GM13977 (cell line): ENCODE measurements around the gene LRRC26.
"Not testable (repeated sequence)": the region's sequence is repeated elsewhere in the genome, so short reads cannot be mapped to it uniquely, and the experiment has no call there.

Experiments used
- DNase-seq: peaks from one replicate; pipeline ENCODE4 v3.0.0; 2012; ENCODE audit warnings: low spot score
- in situ Hi-C: fragments of 300-500 bp; cut with MboI; formaldehyde crosslinking; loops from one replicate; pipeline ENCODE4 v1.12.0; 2022; ENCODE audit warnings: low sequenced_read_pairs, low pct_unique_long_range_greater_than_20kb, mixed read lengths, inconsistent platforms; ENCODE audit not compliant: unreplicated experiment
- TF ChIP-seq, protein P1 (sequence below): IDR thresholded peaks from 2 replicates; pipeline ENCODE4 v1.5.1; 2012; ENCODE audit warnings: mild to moderate bottlenecking, control low read depth; ENCODE audit not compliant: insufficient read depth; ENCODE audit errors: extremely low read depth, missing control alignments

The LRRC26 gene

DNA sequence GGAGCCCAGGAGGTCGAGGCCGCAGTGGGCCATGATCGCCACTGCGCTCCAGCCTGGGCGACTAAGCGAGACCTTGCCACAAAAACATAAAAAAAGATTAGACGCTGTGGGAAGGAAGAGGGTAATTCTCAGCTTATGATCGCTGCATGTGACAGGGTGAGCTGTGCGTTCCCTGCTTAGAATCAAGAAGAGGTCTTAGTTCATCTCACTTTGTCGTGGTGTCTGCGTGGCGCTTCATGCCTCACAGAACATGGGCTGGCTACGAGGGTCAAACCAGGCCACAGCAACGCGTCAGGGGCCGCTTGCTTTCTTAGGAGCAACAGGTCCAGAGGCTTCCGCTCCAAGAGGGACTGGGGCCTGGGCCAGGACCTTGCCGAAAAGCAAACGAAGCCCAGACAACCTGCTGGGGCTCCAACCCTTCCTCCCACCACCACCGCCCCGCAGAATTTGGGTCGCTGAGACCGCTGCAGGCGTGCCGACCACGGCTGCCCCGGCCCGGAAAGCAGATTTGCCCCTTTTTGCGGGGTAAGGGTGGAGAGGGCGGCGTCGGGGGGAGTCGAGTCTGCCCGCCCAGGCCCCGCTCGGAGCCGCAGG is 40.9 kb downstream of the LRRC26 start:
- no peak for DNase-seq
- in situ Hi-C loops = loop anchor here (10.0 kb wide), 1 partner anchor 96 kb away; the partner anchor contains the start of genes CYSRT1, RNF208 and RNF224
- TF ChIP-seq, protein P1, sequence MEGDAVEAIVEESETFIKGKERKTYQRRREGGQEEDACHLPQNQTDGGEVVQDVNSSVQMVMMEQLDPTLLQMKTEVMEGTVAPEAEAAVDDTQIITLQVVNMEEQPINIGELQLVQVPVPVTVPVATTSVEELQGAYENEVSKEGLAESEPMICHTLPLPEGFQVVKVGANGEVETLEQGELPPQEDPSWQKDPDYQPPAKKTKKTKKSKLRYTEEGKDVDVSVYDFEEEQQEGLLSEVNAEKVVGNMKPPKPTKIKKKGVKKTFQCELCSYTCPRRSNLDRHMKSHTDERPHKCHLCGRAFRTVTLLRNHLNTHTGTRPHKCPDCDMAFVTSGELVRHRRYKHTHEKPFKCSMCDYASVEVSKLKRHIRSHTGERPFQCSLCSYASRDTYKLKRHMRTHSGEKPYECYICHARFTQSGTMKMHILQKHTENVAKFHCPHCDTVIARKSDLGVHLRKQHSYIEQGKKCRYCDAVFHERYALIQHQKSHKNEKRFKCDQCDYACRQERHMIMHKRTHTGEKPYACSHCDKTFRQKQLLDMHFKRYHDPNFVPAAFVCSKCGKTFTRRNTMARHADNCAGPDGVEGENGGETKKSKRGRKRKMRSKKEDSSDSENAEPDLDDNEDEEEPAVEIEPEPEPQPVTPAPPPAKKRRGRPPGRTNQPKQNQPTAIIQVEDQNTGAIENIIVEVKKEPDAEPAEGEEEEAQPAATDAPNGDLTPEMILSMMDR = no peak

DNA sequence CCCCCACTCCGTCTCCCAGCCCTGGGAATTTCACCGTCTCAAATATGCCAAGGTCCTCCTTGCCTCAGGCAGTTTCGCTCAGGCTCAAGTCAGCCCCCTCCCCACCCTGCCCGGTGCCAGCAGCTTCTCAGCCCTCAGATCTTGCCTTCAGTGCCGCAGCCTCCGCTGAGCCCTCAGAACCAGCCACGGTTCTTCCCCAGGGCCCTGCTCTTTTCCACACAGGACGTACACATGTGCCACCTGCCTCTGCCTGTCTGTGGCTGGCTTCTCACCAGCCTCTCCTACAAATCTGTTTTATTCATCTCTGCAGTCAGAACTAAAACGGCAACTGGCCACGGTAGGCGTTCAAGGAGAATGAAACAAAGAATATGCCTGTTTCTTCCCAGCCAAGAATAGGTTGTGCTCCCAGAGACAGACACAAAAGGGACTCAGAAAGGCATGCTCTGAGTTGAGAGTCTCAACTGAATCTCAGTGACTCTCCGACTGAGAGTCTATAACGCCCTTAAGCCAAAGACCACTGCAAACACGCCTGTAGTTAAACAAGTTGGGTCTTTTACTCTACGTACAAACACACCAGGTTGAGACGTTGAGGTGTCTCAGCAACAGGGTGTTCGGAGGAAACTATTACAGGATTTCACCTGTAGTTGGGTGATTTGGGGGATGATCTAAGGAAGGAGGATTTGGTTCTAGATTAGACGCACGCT is 41.5 kb downstream of the LRRC26 start:
- no peak for DNase-seq
- in situ Hi-C loops = loop anchor here (10.0 kb wide), 1 partner anchor 96 kb away; the partner anchor contains the start of genes CYSRT1, RNF208 and RNF224
- TF ChIP-seq, protein P1 = no peak

DNA sequence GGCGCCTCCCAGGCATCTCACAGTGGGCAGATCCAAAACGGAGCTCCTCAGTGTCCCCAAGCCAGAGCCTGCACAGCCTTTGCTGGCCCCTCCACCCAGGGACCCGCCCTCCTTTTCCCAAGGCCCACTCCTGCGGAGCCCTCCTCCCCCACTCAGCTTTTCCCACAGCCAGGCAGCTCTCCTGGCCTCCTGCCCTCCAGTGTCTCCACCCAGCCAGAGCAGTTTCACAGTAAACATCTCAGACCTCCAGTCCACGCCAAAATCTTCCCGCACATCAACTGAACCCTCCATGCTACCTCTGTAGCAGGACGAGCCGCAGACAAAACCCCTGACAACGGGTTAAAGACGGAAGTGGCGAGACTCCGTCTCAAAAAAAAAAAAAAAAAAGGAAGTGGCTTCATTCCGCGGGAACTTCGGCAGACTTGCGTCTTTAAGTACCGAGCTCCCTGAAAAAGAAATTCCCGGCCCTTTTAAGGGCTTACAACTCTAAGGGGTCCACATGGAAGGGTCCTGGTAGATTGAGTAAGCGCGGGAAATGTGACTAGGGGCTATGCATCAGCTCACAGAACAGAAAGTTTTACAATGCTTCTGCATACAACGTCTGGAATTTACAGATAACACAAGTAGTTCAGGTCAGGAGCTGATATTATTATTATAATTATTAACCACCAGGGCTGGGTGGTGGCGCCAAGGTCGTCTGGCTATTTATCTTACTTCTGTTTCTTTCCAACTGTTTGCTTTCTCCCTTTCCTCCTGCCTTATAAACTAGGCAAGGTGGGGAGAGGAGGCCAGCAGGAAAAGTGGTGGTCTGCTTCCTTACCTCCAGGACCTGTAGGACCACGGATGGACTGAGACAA is 42.3 kb downstream of the LRRC26 start:
- in situ Hi-C loops = loop anchor here (10.0 kb wide), 1 partner anchor 97 kb away; the partner anchor contains the start of genes CYSRT1, RNF208 and RNF224
- TF ChIP-seq, protein P1 = no peak
- no peak for DNase-seq

DNA sequence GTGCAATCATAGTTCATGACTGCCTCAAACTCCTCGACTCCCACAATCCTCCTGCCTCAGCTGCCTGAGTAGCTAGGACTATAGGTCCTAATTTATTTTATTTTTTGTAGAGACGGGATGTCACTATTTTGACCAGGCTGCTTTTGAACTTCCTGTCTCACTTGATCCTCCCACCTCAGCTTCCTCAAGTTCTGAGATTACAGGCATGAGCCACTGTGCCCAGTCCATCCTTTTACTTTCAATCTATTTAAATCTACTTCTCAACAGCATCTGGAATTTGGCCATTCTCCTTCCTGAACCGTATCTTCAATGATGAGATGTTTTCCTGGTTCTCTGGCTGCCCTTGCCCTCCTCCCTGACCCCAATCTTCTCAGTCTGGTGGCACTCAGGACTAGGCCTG is 43.1 kb downstream of the LRRC26 start:
- in situ Hi-C loops = loop anchor here (10.0 kb wide), 1 partner anchor 98 kb away; the partner anchor contains the start of genes CYSRT1, RNF208 and RNF224
- no peak for DNase-seq
- TF ChIP-seq, protein P1 = no peak

DNA sequence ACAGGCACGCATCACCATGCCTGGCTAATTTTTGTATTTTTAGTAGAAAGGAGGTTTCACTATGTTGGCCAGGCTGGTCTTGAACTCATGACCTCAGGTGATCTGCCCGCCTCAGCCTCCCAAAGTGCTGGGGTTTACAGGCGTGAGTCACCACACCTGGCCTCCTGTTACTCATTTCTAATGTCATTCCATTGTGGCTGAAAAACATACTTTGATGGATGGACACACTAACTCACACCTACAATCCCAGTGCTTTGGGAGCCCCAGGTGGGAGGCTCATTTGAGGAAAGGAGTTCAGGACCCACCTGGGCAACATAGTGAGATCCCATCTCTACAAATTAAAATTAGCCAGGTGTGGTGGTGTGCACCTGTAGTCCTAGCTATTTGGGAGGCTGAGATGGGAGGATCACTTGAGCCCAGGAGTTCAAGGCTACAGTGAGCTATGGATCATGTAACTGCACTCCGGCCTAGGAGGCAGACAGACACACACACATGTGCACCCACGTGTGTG is 45.8 kb downstream of the LRRC26 start:
- in situ Hi-C loops = loop anchor here (10.0 kb wide), 1 partner anchor 101 kb away; the partner anchor contains the start of genes CYSRT1, RNF208 and RNF224
- DNase-seq = not testable (repeated sequence)

DNA sequence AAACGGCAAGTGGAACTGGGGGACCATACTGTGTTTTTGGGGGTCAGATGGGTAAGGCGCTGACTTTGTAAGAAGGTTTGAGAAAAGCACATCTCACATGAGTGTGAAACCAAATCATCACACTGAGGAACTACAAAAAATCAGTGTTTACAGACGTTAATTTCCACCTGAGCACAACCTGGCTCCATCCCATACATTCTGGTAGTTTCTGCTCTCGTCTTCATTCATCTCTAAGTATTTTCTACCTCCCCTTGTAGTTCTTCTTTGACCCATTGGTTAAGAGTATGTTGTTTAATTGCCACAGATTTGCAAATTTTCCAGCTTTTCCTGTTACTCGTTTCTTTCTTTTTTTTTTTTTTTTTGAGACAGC is 46.4 kb downstream of the LRRC26 start:
- TF ChIP-seq, protein P1 = no peak
- no peak for DNase-seq
- in situ Hi-C loops = loop anchor here (10.0 kb wide), 1 partner anchor 101 kb away; the partner anchor contains the start of genes CYSRT1, RNF208 and RNF224

DNA sequence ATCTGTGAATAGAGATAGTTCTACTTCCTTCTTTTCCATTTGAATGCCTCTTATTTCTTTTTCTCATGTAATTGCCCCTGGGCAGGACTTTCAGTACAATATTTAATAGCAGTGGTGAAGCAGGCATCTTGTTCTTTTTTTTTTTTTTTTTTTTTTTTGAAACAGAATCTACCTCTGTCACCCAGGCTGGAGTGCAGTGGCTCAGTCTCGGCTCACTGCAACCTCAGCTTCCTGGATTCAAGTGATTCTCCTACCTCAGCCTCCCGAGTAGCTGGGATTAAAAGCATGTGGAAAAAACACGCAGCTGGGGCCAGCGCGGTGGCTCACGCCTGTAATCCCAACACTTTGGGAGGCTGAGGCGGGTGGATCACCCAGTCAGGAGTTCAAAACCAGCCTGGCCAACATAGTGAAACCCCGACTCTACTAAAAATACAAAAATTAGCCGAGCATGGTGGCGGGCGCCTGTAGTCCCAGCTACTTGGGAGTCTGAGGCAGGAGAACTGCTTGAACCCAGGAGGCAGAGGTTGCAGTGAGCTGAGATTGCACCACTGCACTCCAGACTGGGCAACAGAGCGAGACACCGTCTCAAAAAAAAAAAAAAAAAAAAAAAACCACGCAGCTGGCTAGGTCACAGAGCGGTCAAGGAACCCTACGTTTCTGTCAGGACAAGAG is 46.9 kb downstream of the LRRC26 start:
- in situ Hi-C loops = loop anchor here (10.0 kb wide), 1 partner anchor 102 kb away; the partner anchor contains the start of genes CYSRT1, RNF208 and RNF224
- not testable (repeated sequence) for DNase-seq

DNA sequence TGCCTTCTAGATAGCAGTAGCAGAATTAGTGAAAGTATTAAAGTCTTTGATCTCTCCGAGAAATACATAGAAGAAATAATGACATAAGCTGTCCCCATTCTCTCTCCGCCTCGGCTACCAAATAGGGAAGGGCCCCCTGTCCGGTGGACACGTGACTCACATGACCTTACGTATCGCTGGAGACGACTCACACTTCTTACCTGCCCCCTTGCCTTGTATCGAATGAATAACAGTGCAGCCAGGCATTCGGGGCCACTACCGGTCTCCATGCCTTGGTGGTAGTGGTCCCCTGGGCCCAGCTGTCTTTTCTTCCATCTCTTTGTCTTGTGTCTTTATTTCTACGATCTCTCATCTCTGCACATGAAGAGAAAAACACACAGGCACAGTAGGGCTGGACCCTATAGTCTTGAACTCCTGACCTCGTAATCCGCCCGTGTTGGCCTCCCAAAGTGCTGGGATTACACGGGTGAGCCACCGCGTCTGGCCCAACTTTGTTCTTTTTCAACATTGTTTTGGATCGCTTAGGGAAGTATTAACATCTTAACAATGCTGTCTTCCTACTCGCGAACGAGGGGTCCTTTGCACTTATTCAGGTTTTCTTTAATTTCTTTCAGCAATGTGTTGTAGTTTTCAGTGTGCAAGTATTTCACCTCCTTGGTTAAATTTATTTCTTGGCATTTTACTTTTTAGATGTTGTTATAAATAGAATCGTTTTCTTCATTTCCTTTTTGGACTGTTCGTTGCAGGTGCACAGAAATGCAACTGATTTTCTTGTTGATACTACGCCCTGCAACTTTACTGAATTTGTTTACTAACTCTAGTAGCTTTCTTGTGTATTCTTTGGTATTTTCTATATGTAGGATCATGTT is 47.7 kb downstream of the LRRC26 start:
- in situ Hi-C loops = loop anchor here (10.0 kb wide), 1 partner anchor 103 kb away; the partner anchor contains the start of genes CYSRT1, RNF208 and RNF224
- not testable (repeated sequence) for DNase-seq
